ENCODE measurements around the gene CWF19L2.
"Not testable (repeated sequence)": the region's sequence is repeated elsewhere in the genome, so short reads cannot be mapped to it uniquely, and the experiment has no call there.

The CWF19L2 gene

DNA sequence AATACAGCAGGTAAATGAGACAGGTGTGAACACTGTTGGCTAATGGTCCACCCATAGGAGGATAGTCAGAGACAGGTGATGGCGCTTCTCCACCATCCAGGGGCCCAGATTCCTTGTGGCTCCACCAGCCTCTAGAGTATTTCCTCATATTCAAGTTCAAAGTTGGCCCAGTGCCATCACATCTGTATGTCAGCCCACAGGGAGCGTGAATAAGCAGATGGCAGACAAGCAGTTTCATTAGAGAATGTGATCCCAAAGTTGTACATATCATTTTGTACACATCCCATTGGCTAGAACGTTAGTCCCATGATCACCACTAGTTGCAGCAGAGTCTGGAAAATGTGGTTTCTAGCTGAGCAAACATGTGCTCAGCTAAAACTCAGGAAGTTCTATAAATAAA lies 11.0 kb upstream of the CWF19L2 start:
- H3K4me1 ChIP-seq (ENCODE audit: low read depth, poor library complexity, severe bottlenecking): no peaks in the 10 kb centered on the region
- no peaks in the 10 kb centered on the region for H4K20me1 ChIP-seq (ENCODE audit: insufficient read depth)
- no peak overlapping the region for H3K27ac ChIP-seq
- no peak overlapping the region for H3K4me2 ChIP-seq
- H3K79me2 ChIP-seq (ENCODE audit: insufficient read depth, low read depth): no peaks in the 10 kb centered on the region
- H3K27me3 ChIP-seq (ENCODE audit: insufficient read depth, low read depth): no peaks in the 10 kb centered on the region
- TF ChIP-seq, protein P1, sequence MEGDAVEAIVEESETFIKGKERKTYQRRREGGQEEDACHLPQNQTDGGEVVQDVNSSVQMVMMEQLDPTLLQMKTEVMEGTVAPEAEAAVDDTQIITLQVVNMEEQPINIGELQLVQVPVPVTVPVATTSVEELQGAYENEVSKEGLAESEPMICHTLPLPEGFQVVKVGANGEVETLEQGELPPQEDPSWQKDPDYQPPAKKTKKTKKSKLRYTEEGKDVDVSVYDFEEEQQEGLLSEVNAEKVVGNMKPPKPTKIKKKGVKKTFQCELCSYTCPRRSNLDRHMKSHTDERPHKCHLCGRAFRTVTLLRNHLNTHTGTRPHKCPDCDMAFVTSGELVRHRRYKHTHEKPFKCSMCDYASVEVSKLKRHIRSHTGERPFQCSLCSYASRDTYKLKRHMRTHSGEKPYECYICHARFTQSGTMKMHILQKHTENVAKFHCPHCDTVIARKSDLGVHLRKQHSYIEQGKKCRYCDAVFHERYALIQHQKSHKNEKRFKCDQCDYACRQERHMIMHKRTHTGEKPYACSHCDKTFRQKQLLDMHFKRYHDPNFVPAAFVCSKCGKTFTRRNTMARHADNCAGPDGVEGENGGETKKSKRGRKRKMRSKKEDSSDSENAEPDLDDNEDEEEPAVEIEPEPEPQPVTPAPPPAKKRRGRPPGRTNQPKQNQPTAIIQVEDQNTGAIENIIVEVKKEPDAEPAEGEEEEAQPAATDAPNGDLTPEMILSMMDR (conservative IDR thresholded peaks at IDR 0.05; ENCODE audit: low read depth, low read length): no peak
- no peak overlapping the region for H3K9ac ChIP-seq
- H2AFZ ChIP-seq (ENCODE audit: low read depth): no peak overlapping the region
- H3K4me3 ChIP-seq (IDR thresholded peaks at IDR 0.05; ENCODE audit: insufficient read depth, low read depth, low read length): no peak overlapping the region
- H3K36me3 ChIP-seq (ENCODE audit: insufficient read depth): no peaks in the 10 kb centered on the region

DNA sequence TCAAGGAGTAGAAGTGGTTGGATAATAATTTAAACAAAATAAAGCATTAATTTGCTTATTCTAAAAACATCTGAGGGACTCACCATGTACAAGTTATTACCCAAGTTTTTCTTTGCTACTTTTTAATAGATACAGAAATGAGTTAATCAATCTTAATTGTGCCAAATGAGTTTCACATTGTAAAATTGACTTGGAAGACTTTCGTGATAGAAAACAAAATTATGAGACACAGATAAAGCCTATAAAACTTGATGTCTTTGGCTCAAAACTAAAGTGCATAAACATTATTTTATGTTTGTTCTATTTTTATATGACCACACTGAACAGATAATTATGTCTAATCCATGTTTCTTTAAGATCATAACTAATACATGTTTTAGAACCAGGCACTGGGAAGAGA lies 10.1 kb upstream of the CWF19L2 start:
- H3K4me3 ChIP-seq (IDR thresholded peaks at IDR 0.05; ENCODE audit: insufficient read depth, low read depth, low read length): no peak overlapping the region
- no peaks in the 10 kb centered on the region for H3K36me3 ChIP-seq (ENCODE audit: insufficient read depth)
- H3K4me1 ChIP-seq (ENCODE audit: low read depth, poor library complexity, severe bottlenecking): no peaks in the 10 kb centered on the region
- no peak overlapping the region for H3K4me2 ChIP-seq
- H2AFZ ChIP-seq (ENCODE audit: low read depth): no peak overlapping the region
- H3K9ac ChIP-seq: no peak overlapping the region
- no peaks in the 10 kb centered on the region for H3K79me2 ChIP-seq (ENCODE audit: insufficient read depth, low read depth)
- TF ChIP-seq, protein P1 (conservative IDR thresholded peaks at IDR 0.05; ENCODE audit: low read depth, low read length): no peak
- no peaks in the 10 kb centered on the region for H3K27me3 ChIP-seq (ENCODE audit: insufficient read depth, low read depth)
- H3K27ac ChIP-seq: no peak overlapping the region
- H4K20me1 ChIP-seq (ENCODE audit: insufficient read depth): no peaks in the 10 kb centered on the region

DNA sequence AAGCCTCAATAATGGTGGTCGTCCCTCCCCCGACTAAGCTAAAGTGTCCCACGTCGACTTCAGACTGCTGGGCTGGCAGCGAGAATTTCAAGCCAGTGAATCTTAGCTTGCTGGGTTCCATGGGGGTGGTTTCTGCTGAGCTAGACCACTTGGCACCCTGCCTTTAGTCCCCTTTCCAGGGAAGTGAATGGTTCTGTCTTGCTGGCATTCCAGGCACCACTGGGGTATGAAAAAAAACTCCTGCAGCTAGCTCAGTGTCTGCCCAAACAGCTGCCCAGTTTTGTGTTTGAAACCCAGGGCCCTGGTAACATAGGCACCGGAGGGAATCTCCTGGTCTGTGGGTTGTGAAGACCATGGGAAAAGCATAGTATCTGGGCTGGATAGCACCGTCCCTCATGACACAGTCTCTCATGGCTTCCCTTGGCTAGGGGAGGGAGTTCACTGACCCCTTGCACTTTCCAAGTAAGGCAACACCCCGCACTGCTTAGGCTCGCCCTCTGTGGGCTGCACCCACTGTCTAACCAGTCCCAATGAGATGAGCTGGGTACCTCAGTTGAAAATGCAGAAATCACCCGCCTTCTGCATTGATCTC lies 8.7 kb upstream of the CWF19L2 start:
- H3K4me1 ChIP-seq (ENCODE audit: low read depth, poor library complexity, severe bottlenecking); H3K4me3 ChIP-seq (IDR thresholded peaks at IDR 0.05; ENCODE audit: insufficient read depth, low read depth, low read length); H3K4me2 ChIP-seq; H3K36me3 ChIP-seq (ENCODE audit: insufficient read depth); H3K9ac ChIP-seq; H3K27me3 ChIP-seq (ENCODE audit: insufficient read depth, low read depth); H3K27ac ChIP-seq; H3K79me2 ChIP-seq (ENCODE audit: insufficient read depth, low read depth); H2AFZ ChIP-seq (ENCODE audit: low read depth); H4K20me1 ChIP-seq (ENCODE audit: insufficient read depth): not testable (repeated sequence)

DNA sequence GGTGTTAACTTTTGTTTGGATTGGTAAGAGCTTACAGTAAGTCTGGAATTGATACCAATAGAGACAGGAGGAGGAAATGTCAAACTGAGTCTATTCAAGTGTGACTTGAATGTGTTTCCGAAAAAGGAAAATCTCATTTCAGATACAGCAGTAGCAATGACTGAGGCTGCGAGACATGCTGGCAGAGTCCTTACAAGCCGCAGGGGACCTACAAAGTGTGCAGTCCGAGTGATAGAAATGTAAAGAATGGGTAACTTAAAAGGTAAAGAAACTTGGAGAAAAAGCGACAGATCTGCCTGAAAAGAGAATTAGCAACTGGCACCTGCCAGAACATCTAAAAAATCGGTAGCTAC lies 444 bp downstream of the CWF19L2 start:
- Histone ChIP-seq H3K9ac (peak overlapping the region; percentile 63), H3K79me2 (ENCODE audit: insufficient read depth, low read depth) (peaks cover 14% of the 10 kb centered on the region; the same call in 1 of the 2 replicates), H2AFZ (ENCODE audit: low read depth) (peak overlapping the region; percentile 63), H3K27me3 (ENCODE audit: insufficient read depth, low read depth) (no peaks in the 10 kb centered on the region), H3K27ac (peak overlapping the region; percentile 44), H4K20me1 (ENCODE audit: insufficient read depth) (no peaks in the 10 kb centered on the region), H3K4me2 (peak overlapping the region; percentile 73), H3K4me3 (IDR thresholded peaks at IDR 0.05; ENCODE audit: insufficient read depth, low read depth, low read length) (no peak overlapping the region), H3K4me1 (ENCODE audit: low read depth, poor library complexity, severe bottlenecking) (peaks cover 17% of the 10 kb centered on the region), H3K36me3 (ENCODE audit: insufficient read depth) (no peaks in the 10 kb centered on the region)
- TF ChIP-seq, protein P1 (conservative IDR thresholded peaks at IDR 0.05; ENCODE audit: low read depth, low read length): no peak

DNA sequence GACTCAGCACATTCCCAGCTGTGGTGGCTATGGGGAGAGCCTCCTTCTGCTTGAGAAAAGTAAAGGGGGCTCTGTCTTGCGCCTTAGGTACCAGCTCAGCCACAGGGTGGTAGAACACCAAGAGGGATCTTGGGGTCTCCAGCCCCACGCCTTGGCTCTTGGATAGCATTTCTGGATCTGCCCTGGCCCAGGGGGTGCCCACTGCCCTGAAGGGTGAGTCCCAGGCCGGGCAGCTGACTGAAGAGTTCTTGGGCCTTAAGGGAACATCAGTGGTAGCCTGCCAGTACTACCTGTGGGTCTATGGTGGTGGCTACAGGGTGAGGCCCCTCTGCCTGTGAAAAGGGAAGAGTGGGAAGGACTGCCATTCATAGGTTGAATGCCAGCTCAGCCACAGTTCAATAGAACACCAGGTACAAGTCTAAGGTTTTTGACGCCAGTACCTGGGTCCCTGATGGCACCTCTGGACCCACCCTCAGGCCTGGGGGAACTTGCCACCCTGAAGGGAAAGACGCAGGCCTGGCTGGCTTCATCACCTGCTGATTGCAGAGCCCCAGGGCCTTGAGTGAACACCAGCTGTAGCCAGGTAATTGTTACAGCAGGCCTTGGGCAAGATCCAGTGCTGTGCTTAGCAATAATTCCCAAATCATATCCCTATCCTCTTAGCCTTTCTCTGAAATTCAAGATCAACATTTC lies 3.9 kb downstream of the CWF19L2 start:
- H3K27me3 ChIP-seq (ENCODE audit: insufficient read depth, low read depth): no peaks in the 10 kb centered on the region
- H3K4me3 ChIP-seq (IDR thresholded peaks at IDR 0.05; ENCODE audit: insufficient read depth, low read depth, low read length): no peak overlapping the region
- no peak overlapping the region for H3K27ac ChIP-seq
- H2AFZ ChIP-seq (ENCODE audit: low read depth): no peak overlapping the region
- H3K9ac ChIP-seq: no peak overlapping the region
- peaks cover 17% of the 10 kb centered on the region for H3K4me1 ChIP-seq (ENCODE audit: low read depth, poor library complexity, severe bottlenecking)
- peaks cover 14% of the 10 kb centered on the region; the same call in 1 of the 2 replicates for H3K79me2 ChIP-seq (ENCODE audit: insufficient read depth, low read depth)
- H4K20me1 ChIP-seq (ENCODE audit: insufficient read depth): no peaks in the 10 kb centered on the region
- TF ChIP-seq, protein P1 (conservative IDR thresholded peaks at IDR 0.05; ENCODE audit: low read depth, low read length): no peak
- no peaks in the 10 kb centered on the region for H3K36me3 ChIP-seq (ENCODE audit: insufficient read depth)
- no peak overlapping the region for H3K4me2 ChIP-seq
